ENCODE results near the gene POLR2J3.
"Not testable (repeated sequence)": the region's sequence is repeated elsewhere in the genome, so short reads cannot be mapped to it uniquely, and the experiment has no call there.

DNA sequence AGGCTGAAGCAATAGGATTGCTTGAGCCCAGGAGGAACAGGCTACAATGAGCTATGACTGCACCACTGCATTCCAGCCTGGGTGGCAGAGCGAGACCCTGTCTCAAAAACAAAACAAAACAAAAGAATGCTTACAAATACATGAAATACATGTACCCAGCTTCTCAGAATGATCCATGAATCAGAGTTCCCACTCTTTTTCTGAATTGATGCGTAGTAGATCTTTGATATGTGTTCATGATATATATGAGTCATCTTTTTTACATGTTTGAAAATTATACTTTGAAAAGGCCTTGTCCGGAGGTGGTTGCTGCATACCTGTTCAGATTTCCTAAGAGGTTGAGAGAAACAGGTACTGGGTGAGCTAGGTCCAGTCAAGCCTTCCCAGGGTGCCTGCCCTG, 4.0 kb upstream of the POLR2J3 start:
- not testable (repeated sequence) for TF ChIP-seq POLR2A (IDR thresholded peaks at IDR 0.05)
- TF ChIP-seq, protein P1, sequence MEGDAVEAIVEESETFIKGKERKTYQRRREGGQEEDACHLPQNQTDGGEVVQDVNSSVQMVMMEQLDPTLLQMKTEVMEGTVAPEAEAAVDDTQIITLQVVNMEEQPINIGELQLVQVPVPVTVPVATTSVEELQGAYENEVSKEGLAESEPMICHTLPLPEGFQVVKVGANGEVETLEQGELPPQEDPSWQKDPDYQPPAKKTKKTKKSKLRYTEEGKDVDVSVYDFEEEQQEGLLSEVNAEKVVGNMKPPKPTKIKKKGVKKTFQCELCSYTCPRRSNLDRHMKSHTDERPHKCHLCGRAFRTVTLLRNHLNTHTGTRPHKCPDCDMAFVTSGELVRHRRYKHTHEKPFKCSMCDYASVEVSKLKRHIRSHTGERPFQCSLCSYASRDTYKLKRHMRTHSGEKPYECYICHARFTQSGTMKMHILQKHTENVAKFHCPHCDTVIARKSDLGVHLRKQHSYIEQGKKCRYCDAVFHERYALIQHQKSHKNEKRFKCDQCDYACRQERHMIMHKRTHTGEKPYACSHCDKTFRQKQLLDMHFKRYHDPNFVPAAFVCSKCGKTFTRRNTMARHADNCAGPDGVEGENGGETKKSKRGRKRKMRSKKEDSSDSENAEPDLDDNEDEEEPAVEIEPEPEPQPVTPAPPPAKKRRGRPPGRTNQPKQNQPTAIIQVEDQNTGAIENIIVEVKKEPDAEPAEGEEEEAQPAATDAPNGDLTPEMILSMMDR (IDR thresholded peaks at IDR 0.05), result not testable (repeated sequence)

All from adrenal gland (tissue), 5 donors.